Measurements from ENCODE around the gene FAM78A. TPM values are rescaled to one million over a fixed set of nuclear protein-coding genes. Genes with fewer than 3 reads are reported as not detected.
A peak's percentile ranks its signal among the peaks of the same experiment; 100 is the strongest.
"Not testable (repeated sequence)": the region's sequence is repeated elsewhere in the genome, so short reads cannot be mapped to it uniquely, and the experiment has no call there.

FAM78A gene
- total RNA-seq, 2 donors from 2014 or later = 46.2 to 53.3 TPM

DNA sequence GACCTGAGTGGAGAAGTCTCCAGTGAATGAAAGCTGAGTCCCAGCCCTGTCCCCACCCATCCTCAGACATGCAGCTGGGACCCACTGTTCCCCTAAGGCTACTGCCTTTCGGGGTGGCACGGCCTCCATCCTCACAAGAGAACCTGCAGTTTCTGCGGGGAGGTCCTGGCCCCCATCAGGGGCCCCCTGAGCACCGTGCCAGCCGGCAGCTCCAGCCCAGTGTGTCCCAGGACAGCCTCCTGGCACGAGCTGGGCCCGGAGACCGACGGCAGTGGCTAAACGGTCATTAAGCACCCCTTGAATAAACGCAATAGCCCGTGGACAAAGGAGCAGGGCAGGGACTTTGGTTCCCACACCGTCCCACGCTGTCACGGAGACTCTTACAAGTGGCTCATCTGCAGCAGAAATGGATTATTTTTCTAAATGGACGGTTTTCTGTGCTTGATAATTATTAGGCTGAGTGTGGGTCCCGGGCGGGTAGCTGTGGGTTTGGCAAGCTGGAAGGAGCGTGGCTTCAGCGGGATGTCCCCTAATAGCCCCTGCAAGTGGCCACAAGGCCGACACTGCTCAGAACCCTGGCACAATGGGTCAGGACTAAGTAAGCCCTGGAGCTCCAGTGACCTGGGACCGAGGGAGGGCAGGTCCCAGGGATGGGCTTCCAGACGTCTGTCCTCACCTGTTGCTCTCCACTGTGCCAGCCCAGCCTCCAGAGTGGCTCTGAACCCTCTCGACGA is 17.4 kb downstream of the FAM78A start:
- peak; percentile 56 for DNase-seq (ENCODE audit: low spot score)
- Mint-ChIP-seq H3K27ac (peak overlapping the region; percentile 69 to 100), H3K9me3 (no peaks in the 10 kb centered on the region), H3K4me3 (no peak overlapping the region), H3K4me1 (ENCODE audit: low read depth in 2 of 2) (peaks cover 36 to 42% of the 10 kb centered on the region in 2 donors), H3K36me3 (peaks cover 7% of the 10 kb centered on the region), H3K27me3 (no peaks in the 10 kb centered on the region)
- ATAC-seq = no peak

DNA sequence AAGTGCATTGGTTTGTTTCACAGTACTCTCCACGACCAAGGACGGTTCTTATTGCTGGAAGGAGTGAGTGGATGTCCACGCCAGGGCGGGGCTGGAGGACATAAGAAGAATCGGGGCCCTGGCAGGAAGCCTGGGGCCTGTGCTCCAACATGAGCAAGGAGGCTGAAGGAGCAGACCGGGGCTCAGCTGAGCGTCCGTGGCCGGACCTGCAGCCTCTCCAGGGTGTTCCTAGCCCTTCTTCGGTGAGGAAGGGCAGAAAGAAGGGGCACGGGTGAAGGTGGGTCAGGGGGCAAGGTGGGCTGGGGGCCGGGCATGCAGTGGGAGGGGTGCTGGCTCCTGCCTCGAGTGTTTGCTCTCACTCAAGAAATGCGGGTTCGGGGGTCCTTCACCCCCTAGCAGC is 18.1 kb downstream of the FAM78A start:
- H3K27me3 Mint-ChIP-seq = no peaks in the 10 kb centered on the region
- H3K4me3 Mint-ChIP-seq = no peak overlapping the region
- peak overlapping the region; percentile 94 to 100 for H3K27ac Mint-ChIP-seq
- H3K4me1 Mint-ChIP-seq (ENCODE audit: low read depth in 2 of 2) = peaks cover 35 to 42% of the 10 kb centered on the region in 2 donors
- H3K36me3 Mint-ChIP-seq = peaks cover 7% of the 10 kb centered on the region
- no peak for ATAC-seq
- no peaks in the 10 kb centered on the region for H3K9me3 Mint-ChIP-seq
- peak; percentile 32 for DNase-seq (ENCODE audit: low spot score)

- ATAC-seq = no peak
- Mint-ChIP-seq H3K36me3 (peaks cover 1% of the 10 kb centered on the region), H3K4me3 (peak overlapping the region; percentile 98), H3K9me3 (no peaks in the 10 kb centered on the region), H3K4me1 (ENCODE audit: low read depth in 2 of 2) (peaks cover 36 to 43% of the 10 kb centered on the region in 2 donors), H3K27ac (peak overlapping the region; percentile 94 to 100), H3K27me3 (no peaks in the 10 kb centered on the region)
- peak; percentile 58 for DNase-seq (ENCODE audit: low spot score)
These were observed 18.9 kb downstream of the FAM78A start for GRCh38 chr9:131257266-131258025.

DNA sequence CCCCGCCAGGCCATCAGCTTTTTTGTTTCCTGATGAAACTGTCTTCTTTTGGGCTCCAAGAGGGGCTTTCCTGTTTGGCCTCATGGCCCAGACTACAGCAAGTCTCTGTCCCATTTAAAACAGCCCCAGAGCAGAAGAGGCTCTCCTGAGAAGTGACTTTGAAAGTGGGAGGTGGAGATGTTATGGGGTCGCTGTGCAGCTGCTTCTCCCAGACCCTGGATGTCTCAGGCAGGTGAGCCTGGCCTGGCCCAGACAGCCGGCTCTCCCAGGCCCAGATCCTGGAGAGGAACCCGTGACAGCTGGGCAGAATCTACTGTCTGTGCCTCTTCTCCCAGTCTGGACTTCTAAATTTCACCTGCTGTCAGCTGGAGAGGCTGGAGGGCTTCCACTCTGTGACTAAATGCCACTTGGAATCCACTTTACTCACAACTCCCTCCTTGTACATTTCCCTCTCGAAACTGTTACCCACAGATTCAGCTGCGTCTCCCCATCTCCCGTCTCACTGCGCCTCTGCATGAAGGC is 20.6 kb downstream of the FAM78A start:
- peak overlapping the region; percentile 94 to 100 for H3K27ac Mint-ChIP-seq
- no peaks in the 10 kb centered on the region for H3K9me3 Mint-ChIP-seq
- peaks cover 36 to 39% of the 10 kb centered on the region in 2 donors for H3K4me1 Mint-ChIP-seq (ENCODE audit: low read depth in 2 of 2)
- H3K27me3 Mint-ChIP-seq = no peaks in the 10 kb centered on the region
- ATAC-seq = peak in 1 of 2 donors; percentile 41
- peak overlapping the region; percentile 98 for H3K4me3 Mint-ChIP-seq
- H3K36me3 Mint-ChIP-seq = no peaks in the 10 kb centered on the region
- DNase-seq (ENCODE audit: low spot score) = peak; percentile 56

DNA sequence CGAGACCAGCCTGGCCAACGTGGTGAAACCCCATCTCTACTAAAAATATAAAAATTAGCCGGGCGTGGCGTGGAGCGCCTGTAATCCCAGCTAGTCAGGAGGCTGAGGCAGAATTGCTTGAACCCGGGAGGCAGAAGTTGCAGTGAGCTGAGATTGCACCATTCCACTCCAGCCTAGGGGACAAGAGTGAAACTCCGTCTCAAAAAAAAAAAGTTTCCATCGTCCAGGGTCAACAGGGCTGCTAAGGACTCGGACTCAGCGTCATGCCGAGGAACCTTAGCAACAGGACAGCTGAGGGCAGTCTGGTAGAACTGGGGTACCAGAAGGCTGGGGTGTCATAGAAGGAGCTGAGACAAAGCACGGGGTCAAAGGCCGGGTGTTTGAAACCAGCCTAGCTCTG is 21.7 kb downstream of the FAM78A start:
- Mint-ChIP-seq H3K27me3 (no peaks in the 10 kb centered on the region), H3K36me3 (no peaks in the 10 kb centered on the region), H3K4me1 (ENCODE audit: low read depth in 2 of 2) (peaks cover 33 to 36% of the 10 kb centered on the region in 2 donors), H3K9me3 (no peaks in the 10 kb centered on the region), H3K4me3 (peak overlapping the region; percentile 86), H3K27ac (peak overlapping the region; percentile 94 to 100)
- ATAC-seq (no peak), DNase-seq (ENCODE audit: low spot score) (no peak)

GRCh38 chr9:131253891-131254491 is 22.3 kb downstream of the FAM78A start:
- DNase-seq (ENCODE audit: low spot score) (no peak), ATAC-seq (no peak)
- Mint-ChIP-seq H3K27me3 (no peaks in the 10 kb centered on the region), H3K9me3 (no peaks in the 10 kb centered on the region), H3K4me1 (ENCODE audit: low read depth in 2 of 2) (peaks cover 31 to 36% of the 10 kb centered on the region in 2 donors), H3K36me3 (no peaks in the 10 kb centered on the region), H3K4me3 (peak overlapping the region; percentile 86), H3K27ac (peak overlapping the region; percentile 94 to 100)

GRCh38 chr9:131252120-131252519 is 24.2 kb downstream of the FAM78A start:
- peak overlapping the region; percentile 86 for H3K4me3 Mint-ChIP-seq

GRCh38 chr9:131246618-131247017 is 29.7 kb downstream of the FAM78A start:
- no peaks in the 10 kb centered on the region for H3K36me3 Mint-ChIP-seq
- DNase-seq (ENCODE audit: low spot score) = no peak
- no peak for ATAC-seq
- no peaks in the 10 kb centered on the region for H3K4me1 Mint-ChIP-seq (ENCODE audit: low read depth in 2 of 2)
- peaks cover 3% of the 10 kb centered on the region for H3K9me3 Mint-ChIP-seq
- no peaks in the 10 kb centered on the region for H3K27me3 Mint-ChIP-seq
- H3K4me3 Mint-ChIP-seq = no peak overlapping the region
- no peak overlapping the region for H3K27ac Mint-ChIP-seq

More at GRCh38 chr9:131252120-131252519, 24.2 kb downstream of the FAM78A start:
- H3K36me3 Mint-ChIP-seq = no peaks in the 10 kb centered on the region
- peak overlapping the region; percentile 94 to 100 for H3K27ac Mint-ChIP-seq
- ATAC-seq (no peak), DNase-seq (ENCODE audit: low spot score) (no peak)
- H3K27me3 Mint-ChIP-seq = no peaks in the 10 kb centered on the region
- no peaks in the 10 kb centered on the region for H3K9me3 Mint-ChIP-seq
- peaks cover 22 to 25% of the 10 kb centered on the region in 2 donors for H3K4me1 Mint-ChIP-seq (ENCODE audit: low read depth in 2 of 2)

DNA sequence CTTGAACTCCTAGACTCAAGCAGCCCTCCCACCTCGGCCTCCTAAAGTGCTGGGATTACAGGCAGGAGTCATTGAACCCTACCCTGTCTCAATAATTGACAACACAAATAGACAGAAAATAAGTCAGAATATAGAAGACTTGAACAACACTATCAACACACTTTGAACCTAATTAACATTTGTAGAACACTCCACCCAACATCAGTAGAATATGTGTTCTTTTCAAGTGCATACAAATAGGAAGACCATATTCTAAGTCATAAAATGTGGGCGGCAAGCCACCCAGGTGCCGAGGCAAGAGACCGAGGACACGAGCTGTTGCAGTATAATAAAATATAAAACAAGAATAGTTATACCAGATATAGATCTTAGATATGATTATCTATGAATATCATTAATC is 32.0 kb downstream of the FAM78A start:
- DNase-seq (ENCODE audit: low spot score); H3K27ac Mint-ChIP-seq; H3K4me3 Mint-ChIP-seq; ATAC-seq; H3K27me3 Mint-ChIP-seq; H3K9me3 Mint-ChIP-seq; H3K36me3 Mint-ChIP-seq; H3K4me1 Mint-ChIP-seq (ENCODE audit: low read depth in 2 of 2): not testable (repeated sequence)

DNA sequence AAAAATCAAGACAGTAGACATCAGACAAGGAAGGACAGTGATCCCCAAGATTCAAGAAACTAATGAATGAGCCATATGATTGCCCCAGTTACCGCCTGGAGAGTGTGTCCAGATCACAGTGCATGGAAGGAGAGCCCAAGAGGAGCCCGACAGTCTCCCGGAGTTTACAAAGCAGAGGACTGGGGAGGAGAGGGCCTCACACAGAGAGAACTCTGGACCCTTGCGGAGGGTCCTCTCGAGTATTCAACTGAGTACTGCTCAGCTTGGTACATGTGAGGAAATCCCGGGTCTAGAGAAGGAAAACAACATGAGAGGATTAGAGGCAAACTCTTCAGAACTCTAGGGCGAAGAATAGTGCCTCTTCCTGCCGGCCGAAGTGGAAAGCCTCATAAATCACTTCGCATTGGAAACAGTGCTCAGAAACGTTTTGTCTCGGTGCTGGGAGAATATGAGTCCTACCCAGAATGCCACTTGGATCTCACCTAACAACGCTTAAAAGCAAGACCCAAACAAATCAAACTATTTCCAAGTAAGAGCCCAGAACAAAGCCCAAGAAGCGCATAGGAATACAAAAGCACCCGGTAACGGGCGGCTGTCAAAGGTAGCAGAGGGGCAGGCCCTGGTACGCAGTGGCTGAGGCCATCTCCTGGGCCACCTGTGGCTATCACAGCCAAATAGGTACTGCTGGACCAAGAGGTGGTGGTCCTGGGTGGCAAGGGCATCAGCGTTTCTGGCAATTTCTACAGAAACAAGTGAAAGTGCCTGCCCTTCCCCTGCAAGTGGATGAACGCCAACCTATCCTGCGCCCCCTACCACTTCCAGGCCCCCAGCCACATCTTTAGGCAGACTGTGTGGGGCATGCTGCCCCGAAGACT is 36.0 kb downstream of the FAM78A start:
- H3K36me3 Mint-ChIP-seq = no peaks in the 10 kb centered on the region
- peak overlapping the region in 1 of 2 donors; percentile 98 for H3K27ac Mint-ChIP-seq
- H3K27me3 Mint-ChIP-seq = no peaks in the 10 kb centered on the region
- ATAC-seq (no peak), DNase-seq (ENCODE audit: low spot score) (no peak)
- H3K4me3 Mint-ChIP-seq = no peak overlapping the region
- peaks cover 3% of the 10 kb centered on the region for H3K9me3 Mint-ChIP-seq
- H3K4me1 Mint-ChIP-seq (ENCODE audit: low read depth in 2 of 2) = peaks cover 19 to 25% of the 10 kb centered on the region in 2 donors

- Mint-ChIP-seq H3K9me3 (peaks cover 3% of the 10 kb centered on the region), H3K36me3 (peaks cover under 1% of the 10 kb centered on the region), H3K27me3 (no peaks in the 10 kb centered on the region), H3K4me1 (ENCODE audit: low read depth in 2 of 2) (peaks cover 24 to 33% of the 10 kb centered on the region in 2 donors), H3K4me3 (peak overlapping the region; percentile 36), H3K27ac (peak overlapping the region; percentile 93 to 98)
- DNase-seq (ENCODE audit: low spot score) = no peak
- ATAC-seq = no peak
These were observed 36.9 kb downstream of the FAM78A start for GRCh38 chr9:131239161-131239975.

DNA sequence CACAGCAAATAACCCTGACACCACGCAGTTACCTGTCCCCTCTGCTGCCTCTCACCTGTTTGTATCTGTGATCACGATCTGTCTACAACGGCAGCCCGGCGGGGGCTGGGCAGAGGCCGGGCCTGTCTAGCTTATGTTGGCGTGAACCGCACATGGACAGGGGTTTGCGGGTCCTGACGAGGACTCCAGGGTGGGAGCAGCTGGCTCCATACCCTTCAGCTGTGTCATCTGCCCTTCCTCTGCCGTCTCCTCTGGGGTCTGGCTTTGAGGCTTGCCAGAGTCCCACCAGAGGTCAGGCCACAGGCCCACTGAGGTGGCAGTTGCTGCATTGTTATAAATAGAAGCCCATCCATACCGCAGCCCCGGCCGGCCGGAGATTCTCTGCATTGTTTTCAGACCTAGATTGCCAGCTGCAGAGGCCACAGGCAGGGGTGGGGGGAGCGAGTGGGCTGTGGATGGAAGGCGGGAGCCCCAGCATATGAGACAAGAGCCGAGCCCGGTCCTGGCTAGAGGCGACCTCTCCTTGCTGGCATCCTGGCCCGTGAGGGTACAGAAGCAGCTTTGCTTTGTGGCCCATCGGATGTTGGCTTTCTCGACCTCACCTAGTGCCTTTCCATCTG is 37.8 kb downstream of the FAM78A start:
- Mint-ChIP-seq H3K9me3 (peaks cover 3% of the 10 kb centered on the region), H3K36me3 (peaks cover 4% of the 10 kb centered on the region), H3K27me3 (no peaks in the 10 kb centered on the region), H3K4me3 (peak overlapping the region; percentile 59), H3K4me1 (ENCODE audit: low read depth in 2 of 2) (peaks cover 33 to 41% of the 10 kb centered on the region in 2 donors), H3K27ac (peak overlapping the region; percentile 93 to 98)
- ATAC-seq (peak; percentile 17 to 34), DNase-seq (ENCODE audit: low spot score) (no peak)
